Astrocyte (in vitro differentiated cells and primary cell): ENCODE results near the gene OPCML. TPM values are rescaled to one million over a fixed set of nuclear protein-coding genes. Genes with fewer than 3 reads are reported as not detected.

Source experiments
- DNase-seq: peaks from one replicate; pipeline ENCODE4 v3.0.0-alpha.2; 2010; ENCODE audit warnings: low read depth
- FAIRE-seq: peaks from 2 replicates; lab custom pipeline; 2011; peaks lifted over from hg19 to GRCh38; lab: Jason Lieb, UNC
- H2AFZ ChIP-seq: 2 replicates; pipeline ENCODE4 v1.6.0; 2012; ENCODE audit warnings: low read depth, low read length, inconsistent platforms
- H3K27ac ChIP-seq: 2 replicates; pipeline ENCODE4 v1.5.1; 2011; ENCODE audit warnings: low read depth, low read length, inconsistent platforms
- H3K27me3 ChIP-seq: 2 replicates; pipeline ENCODE4 v1.6.0; 2011; ENCODE audit warnings: low read length, inconsistent platforms; ENCODE audit not compliant: insufficient read depth
- H3K36me3 ChIP-seq: 2 replicates; pipeline ENCODE4 v1.5.1; 2011; ENCODE audit warnings: low read length, inconsistent platforms; ENCODE audit not compliant: insufficient read depth
- H3K4me1 ChIP-seq: 2 replicates; pipeline ENCODE4 v1.5.1; 2011; ENCODE audit warnings: low read length, inconsistent platforms; ENCODE audit not compliant: insufficient read depth
- H3K4me2 ChIP-seq: 2 replicates; pipeline ENCODE4 v1.6.0; 2012; ENCODE audit warnings: low read length, inconsistent platforms
- H3K4me3 ChIP-seq: 2 replicates; pipeline ENCODE4 v1.5.1; 2011; ENCODE audit warnings: low read depth, mild to moderate bottlenecking, low read length, inconsistent platforms; ENCODE audit not compliant: insufficient read depth
- H3K79me2 ChIP-seq: 2 replicates; pipeline ENCODE4 v1.6.0; 2012; ENCODE audit warnings: mild to moderate bottlenecking, low read length, inconsistent platforms; ENCODE audit not compliant: insufficient read depth
- H3K9ac ChIP-seq: 2 replicates; pipeline ENCODE4 v1.6.0; 2012; ENCODE audit warnings: mild to moderate bottlenecking, low read length, inconsistent platforms
- H3K9me3 ChIP-seq: 2 replicates; pipeline ENCODE4 v1.5.1; 2012; ENCODE audit warnings: low read depth, mild to moderate bottlenecking, low read length, inconsistent platforms; ENCODE audit not compliant: insufficient read depth
- H4K20me1 ChIP-seq: 2 replicates; pipeline ENCODE4 v1.6.0; 2012; ENCODE audit warnings: low read length, inconsistent platforms; ENCODE audit not compliant: insufficient read depth
- H3K27ac Mint-ChIP-seq: one replicate; pipeline ENCODE4 v1.8.0; 2021; ENCODE audit warnings: mild to moderate bottlenecking, mixed read lengths; ENCODE audit not compliant: unreplicated experiment
- H3K27me3 Mint-ChIP-seq: one replicate; pipeline ENCODE4 v1.8.0; 2021; ENCODE audit warnings: low read depth, mixed read lengths; ENCODE audit not compliant: unreplicated experiment
- H3K36me3 Mint-ChIP-seq: one replicate; pipeline ENCODE4 v1.8.0; 2021; ENCODE audit warnings: low read depth, mixed read lengths; ENCODE audit not compliant: unreplicated experiment
- H3K4me1 Mint-ChIP-seq: one replicate; pipeline ENCODE4 v1.8.0; 2021; ENCODE audit warnings: low read depth, mixed read lengths; ENCODE audit not compliant: unreplicated experiment
- H3K4me3 Mint-ChIP-seq: one replicate; pipeline ENCODE4 v1.8.0; 2021; ENCODE audit warnings: mild to moderate bottlenecking, moderate library complexity, mixed read lengths; ENCODE audit not compliant: unreplicated experiment
- H3K9me3 Mint-ChIP-seq: one replicate; pipeline ENCODE4 v1.8.0; 2021; ENCODE audit warnings: mild to moderate bottlenecking, mixed read lengths; ENCODE audit not compliant: unreplicated experiment
- EZH2 ChIP-seq: IDR thresholded peaks from 2 replicates; pipeline ENCODE4 v1.6.1; 2012; ENCODE audit warnings: mild to moderate bottlenecking, low read length, inconsistent platforms; ENCODE audit not compliant: insufficient read depth
- total RNA-seq: library from RNA; stranded (reverse); gene quantifications from 2 replicates; pipeline ENCODE4 v1.2.1, GENCODE V29; 2021
- TF ChIP-seq, protein P1 (sequence below): IDR thresholded peaks from 2 replicates; pipeline ENCODE4 v1.5.1; 2011; ENCODE audit warnings: low read depth, mild to moderate bottlenecking, inconsistent platforms, low read length, moderate library complexity; ENCODE audit not compliant: insufficient read depth

The OPCML gene
- total RNA-seq, 1 donor from 2014 or later: 7.9 TPM

DNA sequence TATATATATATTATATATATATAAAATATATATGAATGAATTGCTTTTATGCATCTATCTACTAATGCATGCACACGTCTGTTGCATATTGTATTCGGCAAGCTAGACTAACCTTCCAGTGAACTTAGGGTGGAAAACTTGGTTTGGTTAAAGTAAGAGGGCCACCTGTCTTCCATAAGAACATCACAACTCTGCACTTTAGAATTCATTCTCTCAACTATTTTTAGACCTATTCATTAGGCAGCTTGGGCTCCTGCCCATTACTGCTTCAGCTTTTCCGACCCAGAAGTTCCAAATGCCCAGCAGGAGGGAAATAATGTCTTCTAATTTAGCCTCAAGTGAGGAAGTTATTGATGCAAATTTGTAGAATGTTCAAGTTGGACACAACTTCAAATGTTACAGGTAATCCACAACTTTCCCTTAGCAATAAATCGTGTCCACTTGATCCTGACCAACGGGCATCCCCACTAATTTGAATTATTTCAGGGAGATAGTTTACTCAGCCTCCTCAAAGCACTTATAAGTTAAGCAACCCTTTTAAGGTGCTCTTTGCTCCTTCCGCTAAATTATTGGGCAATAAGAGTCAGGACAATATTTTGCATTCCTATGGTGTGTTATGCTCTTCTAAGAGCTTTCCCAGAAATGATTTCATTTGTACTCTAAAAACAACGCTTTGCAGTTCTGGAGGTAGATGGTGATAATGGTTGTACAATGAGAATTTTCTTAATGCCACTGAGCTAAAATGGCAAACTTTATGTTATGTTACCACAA, 132.3 kb downstream of the OPCML start:
- H3K79me2 ChIP-seq: no peaks in the 10 kb centered on the region
- H2AFZ ChIP-seq: no peak overlapping the region
- no peaks in the 10 kb centered on the region for H3K9me3 Mint-ChIP-seq
- H4K20me1 ChIP-seq: no peaks in the 10 kb centered on the region
- no peaks in the 10 kb centered on the region for H3K9me3 ChIP-seq
- no peaks in the 10 kb centered on the region for H3K27me3 Mint-ChIP-seq
- H3K4me2 ChIP-seq: no peak overlapping the region
- H3K36me3 ChIP-seq: no peaks in the 10 kb centered on the region
- no peak overlapping the region for H3K27ac ChIP-seq
- H3K36me3 Mint-ChIP-seq: no peaks in the 10 kb centered on the region
- FAIRE-seq (no peak), DNase-seq (no peak)
- no peak overlapping the region for H3K4me3 Mint-ChIP-seq
- no peak overlapping the region for H3K27ac Mint-ChIP-seq
- no peak overlapping the region for H3K4me3 ChIP-seq
- H3K27me3 ChIP-seq: no peaks in the 10 kb centered on the region
- no peaks in the 10 kb centered on the region for H3K4me1 Mint-ChIP-seq
- no peak overlapping the region for H3K9ac ChIP-seq
- no peaks in the 10 kb centered on the region for H3K4me1 ChIP-seq
- TF ChIP-seq, protein P1, sequence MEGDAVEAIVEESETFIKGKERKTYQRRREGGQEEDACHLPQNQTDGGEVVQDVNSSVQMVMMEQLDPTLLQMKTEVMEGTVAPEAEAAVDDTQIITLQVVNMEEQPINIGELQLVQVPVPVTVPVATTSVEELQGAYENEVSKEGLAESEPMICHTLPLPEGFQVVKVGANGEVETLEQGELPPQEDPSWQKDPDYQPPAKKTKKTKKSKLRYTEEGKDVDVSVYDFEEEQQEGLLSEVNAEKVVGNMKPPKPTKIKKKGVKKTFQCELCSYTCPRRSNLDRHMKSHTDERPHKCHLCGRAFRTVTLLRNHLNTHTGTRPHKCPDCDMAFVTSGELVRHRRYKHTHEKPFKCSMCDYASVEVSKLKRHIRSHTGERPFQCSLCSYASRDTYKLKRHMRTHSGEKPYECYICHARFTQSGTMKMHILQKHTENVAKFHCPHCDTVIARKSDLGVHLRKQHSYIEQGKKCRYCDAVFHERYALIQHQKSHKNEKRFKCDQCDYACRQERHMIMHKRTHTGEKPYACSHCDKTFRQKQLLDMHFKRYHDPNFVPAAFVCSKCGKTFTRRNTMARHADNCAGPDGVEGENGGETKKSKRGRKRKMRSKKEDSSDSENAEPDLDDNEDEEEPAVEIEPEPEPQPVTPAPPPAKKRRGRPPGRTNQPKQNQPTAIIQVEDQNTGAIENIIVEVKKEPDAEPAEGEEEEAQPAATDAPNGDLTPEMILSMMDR: no peak
- no peak for TF ChIP-seq EZH2

DNA sequence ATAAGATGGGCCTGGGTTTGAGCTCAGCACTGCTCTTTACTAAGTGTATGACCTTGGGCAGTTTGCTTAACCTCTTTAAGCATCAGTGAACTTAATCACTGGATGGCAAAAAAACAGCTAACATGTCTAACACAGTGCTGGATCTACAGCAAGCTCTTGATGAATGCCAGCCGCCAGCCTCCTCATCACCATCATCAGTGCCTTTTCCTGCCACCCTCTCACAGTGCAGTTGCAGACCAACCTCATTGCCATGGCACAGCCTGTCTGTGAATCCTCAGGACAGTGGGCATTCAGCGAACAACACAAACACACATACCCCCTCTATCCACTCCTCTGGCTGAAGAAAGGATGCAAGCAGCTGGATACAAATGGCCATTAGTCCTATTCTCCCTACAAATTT, 133.0 kb downstream of the OPCML start:
- no peak for DNase-seq
- H3K27me3 ChIP-seq: no peaks in the 10 kb centered on the region
- no peak for FAIRE-seq
- no peaks in the 10 kb centered on the region for H3K36me3 ChIP-seq
- H3K4me2 ChIP-seq: no peak overlapping the region
- Mint-ChIP-seq H3K27me3 (no peaks in the 10 kb centered on the region), H3K27ac (no peak overlapping the region), H3K4me1 (no peaks in the 10 kb centered on the region), H3K9me3 (no peaks in the 10 kb centered on the region), H3K36me3 (no peaks in the 10 kb centered on the region), H3K4me3 (no peak overlapping the region)
- no peak overlapping the region for H3K9ac ChIP-seq
- no peak for TF ChIP-seq EZH2
- TF ChIP-seq, protein P1: no peak
- H3K4me3 ChIP-seq: no peak overlapping the region
- no peaks in the 10 kb centered on the region for H3K9me3 ChIP-seq
- no peaks in the 10 kb centered on the region for H3K4me1 ChIP-seq
- H2AFZ ChIP-seq: no peak overlapping the region
- no peaks in the 10 kb centered on the region for H3K79me2 ChIP-seq
- H3K27ac ChIP-seq: no peak overlapping the region
- no peaks in the 10 kb centered on the region for H4K20me1 ChIP-seq

DNA sequence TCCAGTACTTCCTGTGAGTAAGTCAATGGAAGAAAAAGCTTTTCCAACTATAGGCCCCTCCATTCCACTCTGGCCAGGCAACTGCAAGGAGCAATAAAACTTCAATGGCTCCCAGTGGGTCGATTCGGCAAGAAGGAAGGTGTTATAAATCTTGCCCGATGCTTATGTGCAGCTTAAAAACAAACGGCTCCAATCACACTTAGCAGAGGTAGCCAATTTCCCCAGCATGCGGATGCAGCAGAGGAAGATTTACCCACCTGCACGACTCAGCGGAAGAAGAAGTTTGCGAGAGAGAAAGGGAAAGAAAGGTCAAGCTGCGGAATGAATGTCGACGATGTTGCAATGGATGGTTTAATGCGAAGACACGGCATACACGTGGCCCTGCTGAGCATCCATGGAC, 141.5 kb downstream of the OPCML start:
- no peaks in the 10 kb centered on the region for H3K36me3 ChIP-seq
- Mint-ChIP-seq H3K4me1 (no peaks in the 10 kb centered on the region), H3K27ac (no peak overlapping the region), H3K9me3 (peaks cover 3% of the 10 kb centered on the region), H3K4me3 (no peak overlapping the region), H3K36me3 (no peaks in the 10 kb centered on the region), H3K27me3 (peaks cover 7% of the 10 kb centered on the region)
- no peak for TF ChIP-seq EZH2
- no peak overlapping the region for H3K4me3 ChIP-seq
- FAIRE-seq (no peak), DNase-seq (no peak)
- no peaks in the 10 kb centered on the region for H3K9me3 ChIP-seq
- no peak overlapping the region for H3K27ac ChIP-seq
- H3K9ac ChIP-seq: no peak overlapping the region
- H3K4me2 ChIP-seq: no peak overlapping the region
- no peaks in the 10 kb centered on the region for H3K4me1 ChIP-seq
- no peaks in the 10 kb centered on the region for H3K79me2 ChIP-seq
- no peak overlapping the region for H2AFZ ChIP-seq
- no peaks in the 10 kb centered on the region for H4K20me1 ChIP-seq
- no peaks in the 10 kb centered on the region for H3K27me3 ChIP-seq
